ENCODE results near the gene MAPK6.
"Not testable (repeated sequence)": the region's sequence is repeated elsewhere in the genome, so short reads cannot be mapped to it uniquely, and the experiment has no call there.

Gene MAPK6

DNA sequence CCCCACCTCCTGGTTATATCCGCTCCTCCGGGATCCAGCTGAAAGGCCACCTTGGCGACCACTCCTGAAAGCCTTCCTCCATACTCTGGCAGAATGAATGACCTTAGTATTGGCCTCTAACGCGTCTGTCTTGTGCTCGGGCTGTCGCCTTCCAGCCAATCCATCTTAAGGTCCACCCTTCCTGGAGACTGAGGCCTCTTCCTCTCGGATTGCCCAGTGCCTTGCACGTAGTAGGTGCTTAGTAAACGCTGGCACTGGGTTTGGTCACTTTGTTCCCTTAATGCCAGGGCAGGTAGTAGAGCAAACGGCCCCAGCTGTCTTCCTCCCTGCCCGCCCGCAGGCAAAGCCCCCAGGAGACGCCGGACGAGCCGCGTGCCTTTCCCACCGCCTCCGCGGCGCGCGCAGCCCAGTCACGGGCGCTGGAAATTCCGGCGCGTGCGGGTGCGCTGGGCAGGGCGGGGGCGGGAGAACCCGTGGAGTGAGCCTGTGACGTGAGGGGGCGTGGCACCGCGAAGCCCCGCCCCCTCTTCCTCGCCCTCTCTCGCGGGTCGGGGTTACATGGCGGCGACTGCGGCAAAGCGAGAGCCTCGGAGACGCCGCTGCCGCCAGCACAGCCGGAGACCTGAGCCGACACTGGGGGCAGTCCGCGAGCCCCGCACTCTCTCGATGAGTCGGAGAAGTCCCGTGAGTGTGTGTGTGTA lies at the start of gene MAPK6:
MAPK6 (plus strand) TSS at position 527 of the 701 bp plus-strand sequence. CDS start 27,242 bp downstream, outside the sequence.
- peak; percentile 86 to 93 for DNase-seq (ENCODE audit: low read depth in 2 of 2)

- no peak for DNase-seq (ENCODE audit: low read depth in 2 of 2)
These were observed 49.3 kb upstream of the MAPK6 start for GRCh38 chr15:51969728-51970127.

- no peak for DNase-seq (ENCODE audit: low read depth in 2 of 2)
These were observed 48.7 kb upstream of the MAPK6 start for GRCh38 chr15:51970132-51970817.

DNA sequence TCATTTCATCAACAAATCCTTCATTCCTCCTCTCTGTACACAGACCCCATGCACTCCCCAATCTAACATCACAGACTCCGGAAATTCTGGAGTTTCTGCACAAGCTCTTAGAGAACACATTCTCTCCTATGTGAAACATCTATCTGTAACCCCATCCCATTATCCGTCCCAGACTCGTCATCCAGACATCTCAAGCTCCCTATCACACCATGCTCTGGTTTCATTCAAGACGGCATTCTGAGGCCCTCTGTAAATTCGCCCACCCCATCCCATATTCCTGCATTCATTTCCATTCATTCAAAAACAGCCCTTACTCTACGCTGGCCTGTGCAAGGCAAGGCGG lies 48.0 kb upstream of the MAPK6 start:
- no peak for DNase-seq (ENCODE audit: low read depth in 2 of 2)

- peak; percentile 70 to 82 for DNase-seq (ENCODE audit: low read depth in 2 of 2)
These were observed 47.5 kb upstream of the MAPK6 start, which contains the start of gene LEO1 for GRCh38 chr15:51971375-51972133. LEO1 (minus strand) TSS chr15:51971778; CDS start chr15:51971745, 33 bp downstream.

- no peak for DNase-seq (ENCODE audit: low read depth in 2 of 2)
These were observed 45.8 kb upstream of the MAPK6 start for GRCh38 chr15:51973220-51973619.

GRCh38 chr15:51973775-51974174 lies 45.2 kb upstream of the MAPK6 start:
- DNase-seq (ENCODE audit: low read depth in 2 of 2) = no peak

DNA sequence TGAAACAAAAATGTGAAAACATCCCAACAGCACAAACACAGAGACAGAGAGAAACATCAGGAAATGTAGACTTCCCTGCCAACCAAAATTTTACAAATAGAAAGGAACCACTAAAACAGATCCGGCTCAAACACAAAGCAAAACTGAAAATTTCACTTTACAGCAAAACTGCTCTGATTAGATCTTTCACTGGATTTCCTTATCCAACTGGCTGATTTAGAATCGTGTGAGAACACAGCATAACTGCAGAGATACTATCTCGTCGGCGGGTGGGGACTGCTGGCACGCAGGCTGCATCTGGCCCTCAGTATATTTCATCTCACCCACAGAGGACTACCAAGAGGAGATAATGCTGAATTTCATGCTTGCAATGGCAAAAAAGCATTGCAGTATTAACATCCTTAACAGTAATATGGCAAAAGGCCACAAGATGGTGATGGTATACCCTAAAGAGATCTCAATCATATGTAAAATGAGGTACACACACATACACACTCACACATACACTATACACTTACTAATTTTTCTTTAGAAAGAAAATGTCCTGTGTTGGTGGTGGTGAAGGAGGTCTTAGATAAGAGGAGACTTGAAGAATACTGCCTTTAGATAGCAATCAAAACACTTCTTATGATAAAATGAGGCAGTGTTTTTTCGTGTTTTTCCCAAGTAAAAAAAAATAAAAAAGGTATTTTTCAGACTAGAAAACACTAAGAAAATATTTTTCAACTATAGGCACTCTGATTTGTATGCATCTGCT lies 36.8 kb upstream of the MAPK6 start:
- DNase-seq (ENCODE audit: low read depth in 2 of 2) = no peak

GRCh38 chr15:51982770-51983103 lies 36.3 kb upstream of the MAPK6 start:
- DNase-seq (ENCODE audit: low read depth in 2 of 2) = no peak

GRCh38 chr15:51991141-51991540 lies 27.9 kb upstream of the MAPK6 start:
- DNase-seq (ENCODE audit: low read depth in 2 of 2) = no peak

GRCh38 chr15:51992953-51993352 lies 26.1 kb upstream of the MAPK6 start:
- DNase-seq (ENCODE audit: low read depth in 2 of 2) = no peak

DNA sequence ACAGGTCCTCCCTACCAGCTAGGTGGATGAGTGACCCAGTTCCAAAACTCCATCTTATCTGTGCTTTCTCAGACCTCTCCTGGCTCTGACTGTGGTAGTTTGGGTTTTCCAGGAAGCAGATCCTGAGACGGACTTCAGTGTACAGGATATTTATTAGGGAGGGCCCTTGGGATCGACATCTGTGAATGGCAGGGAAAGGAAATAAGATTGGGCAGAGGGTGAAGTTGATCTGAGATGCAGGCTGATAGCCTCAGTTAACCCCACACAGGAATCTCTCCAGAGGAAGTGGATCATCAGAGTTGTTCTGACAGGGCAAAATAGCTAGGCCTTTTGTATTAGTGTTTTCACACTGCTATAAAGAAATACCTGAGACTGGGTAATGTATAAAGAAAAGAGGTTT lies 16.7 kb upstream of the MAPK6 start:
- DNase-seq (ENCODE audit: low read depth in 2 of 2) = no peak

- DNase-seq (ENCODE audit: low read depth in 2 of 2) = not testable (repeated sequence)
These were observed 15.9 kb upstream of the MAPK6 start for GRCh38 chr15:52003089-52003488.

DNA sequence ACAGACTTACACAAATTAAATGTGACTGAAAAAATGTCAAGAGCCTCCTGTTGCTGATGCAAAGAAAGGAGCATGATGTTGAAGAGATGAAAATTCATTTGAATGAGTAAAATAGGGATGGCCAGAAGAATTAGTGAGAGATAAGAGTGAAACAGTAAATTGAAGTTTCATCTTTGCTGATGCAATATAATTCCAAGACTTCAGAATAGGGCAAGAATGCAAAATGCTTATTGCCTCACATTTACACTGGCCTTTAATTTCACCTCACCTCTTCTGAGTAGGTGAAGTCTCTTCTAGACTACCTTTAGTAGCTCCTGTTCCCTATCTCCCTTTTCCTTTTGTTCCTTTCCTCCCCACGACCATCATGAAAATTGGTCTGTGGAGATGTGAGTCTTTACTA lies 15.3 kb upstream of the MAPK6 start:
- DNase-seq (ENCODE audit: low read depth in 2 of 2) = no peak

- DNase-seq (ENCODE audit: low read depth in 2 of 2) = no peak
These were observed 14.2 kb upstream of the MAPK6 start for GRCh38 chr15:52004806-52005205.

DNA sequence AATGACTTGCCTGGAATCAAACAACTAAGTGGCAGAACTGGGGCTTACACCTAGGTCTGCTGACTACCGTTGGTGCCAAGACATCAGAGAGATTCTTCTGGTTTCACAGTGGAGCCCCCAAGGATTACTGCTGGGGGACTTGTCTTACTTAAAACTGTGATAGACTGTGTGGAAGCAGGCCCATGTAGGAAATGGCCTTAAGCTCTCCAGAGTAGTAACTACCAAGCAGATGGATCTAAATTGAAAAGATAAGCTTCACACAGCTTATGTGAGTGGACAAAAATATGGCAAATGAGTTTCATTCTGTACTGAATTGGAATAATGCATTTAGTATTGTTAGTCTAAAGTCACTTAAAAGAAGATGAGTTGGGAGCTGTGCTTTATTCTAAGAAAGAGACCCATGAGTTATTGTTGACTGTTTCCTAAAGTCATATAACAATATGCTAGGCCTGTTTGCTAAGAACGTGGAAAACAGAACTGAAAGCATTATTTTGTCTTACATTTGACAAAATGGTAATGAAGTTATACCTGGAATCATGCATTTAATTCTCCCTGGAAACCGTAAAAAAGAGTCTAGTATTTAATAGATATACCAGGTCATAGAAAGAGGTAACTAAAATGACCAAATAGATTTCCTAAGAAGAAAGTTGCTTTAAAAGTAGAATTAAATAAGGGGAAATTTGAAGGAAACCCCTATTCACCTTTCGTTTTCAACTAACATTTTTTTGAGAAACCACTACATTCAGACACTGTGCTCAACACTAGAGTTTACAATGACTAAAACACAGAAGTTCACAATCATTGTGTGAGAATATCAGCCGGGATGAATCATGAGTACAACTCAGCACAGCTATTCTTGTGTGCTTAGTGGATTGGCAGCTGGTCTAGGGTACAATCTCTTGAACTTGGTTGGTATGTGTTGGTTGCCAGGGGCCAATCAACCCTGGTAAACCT lies 13.0 kb upstream of the MAPK6 start:
- DNase-seq (ENCODE audit: low read depth in 2 of 2) = no peak

DNA sequence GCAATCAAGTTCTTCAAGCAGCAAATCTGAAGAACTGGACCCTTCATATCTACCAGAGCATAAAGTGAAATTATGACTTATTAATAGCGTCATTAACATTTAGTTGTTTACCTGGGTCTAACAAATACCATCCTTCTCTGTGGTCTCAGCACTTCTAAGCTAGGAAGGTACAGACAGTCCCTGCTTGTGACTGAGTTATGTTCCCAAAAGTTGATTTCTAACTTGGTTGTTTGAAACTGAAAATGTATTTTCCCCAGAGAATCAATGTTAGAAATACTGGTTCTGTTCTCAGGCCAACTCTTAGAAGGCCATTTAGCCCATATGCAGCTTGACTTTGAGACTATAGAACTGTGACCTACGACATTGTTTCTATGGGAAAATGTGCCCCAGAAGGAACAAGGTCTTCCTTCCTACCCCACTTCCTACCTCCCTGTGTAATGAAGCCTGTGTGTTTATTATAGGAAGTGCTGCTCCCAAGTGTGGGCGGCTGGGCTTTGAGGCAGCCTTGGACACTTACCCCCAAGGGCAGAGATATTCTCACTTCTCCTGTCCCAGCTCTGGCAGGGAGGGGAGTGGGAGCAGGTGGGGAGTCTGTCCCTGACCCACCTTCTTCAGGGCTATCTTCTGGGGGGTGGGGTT lies 12.2 kb upstream of the MAPK6 start:
- DNase-seq (ENCODE audit: low read depth in 2 of 2) = no peak

DNA sequence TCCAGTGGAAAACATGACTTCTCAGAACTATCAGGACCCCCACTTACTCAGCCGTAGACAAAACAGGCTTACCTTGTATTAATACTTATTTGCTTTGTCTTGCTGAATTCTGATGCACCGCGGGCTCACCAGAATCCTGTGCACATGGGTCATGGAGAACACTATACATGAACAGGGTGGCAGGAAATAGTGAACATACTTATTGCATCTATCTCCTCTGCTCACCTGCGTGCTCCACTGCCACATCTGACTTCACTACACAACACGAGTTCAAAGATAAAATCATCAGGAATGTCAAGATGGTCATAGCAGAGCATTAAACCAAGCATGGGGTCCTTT lies 10.7 kb upstream of the MAPK6 start:
- DNase-seq (ENCODE audit: low read depth in 2 of 2) = no peak

GRCh38 chr15:52008698-52009434 lies 10.2 kb upstream of the MAPK6 start:
- DNase-seq (ENCODE audit: low read depth in 2 of 2) = no peak
